CD14-positive monocyte (primary cell): ENCODE results near the gene DUS4L. TPM values are rescaled to one million over a fixed set of nuclear protein-coding genes. Genes with fewer than 3 reads are reported as not detected.

Source experiments
- DNase-seq, 3 donors: peaks; one replicate each; pipeline ENCODE4 v3.0.0-alpha.2; 2011 to 2022
- H2AFZ ChIP-seq: 2 replicates; pipeline ENCODE4 v1.6.0; 2012; ENCODE audit warnings: mild to moderate bottlenecking, low read depth, low read length, inconsistent platforms; ENCODE audit not compliant: insufficient read depth, poor library complexity, severe bottlenecking
- H3K27ac ChIP-seq, 2 donors: 1 replicate in 1 of 2; 2 replicates in 1 of 2; pipeline ENCODE4 v1.5.1; 2012 to 2013; ENCODE audit warnings: low read length in 2 of 2, control low read depth in 1 of 2, inconsistent platforms in 1 of 2, low read depth in 1 of 2, mild to moderate bottlenecking in 1 of 2
- H3K27me3 ChIP-seq, 2 donors: one replicate each; pipeline versions ENCODE4 v1.6.0 to v1.6.1; 2011 to 2013; ENCODE audit warnings: low read length in 2 of 2; ENCODE audit not compliant: control insufficient read depth in 2 of 2, insufficient read depth in 2 of 2
- H3K36me3 ChIP-seq, 2 donors: replicated peaks in 1 of 2; 1 replicate in 1 of 2; 2 replicates in 1 of 2; pipeline versions ENCODE4 v1.5.1 to v1.6.1; 2012 to 2013; ENCODE audit warnings: low read length in 2 of 2, control low read depth in 1 of 2, inconsistent platforms in 1 of 2, mild to moderate bottlenecking in 1 of 2; ENCODE audit not compliant: insufficient read depth in 2 of 2, control insufficient read depth in 1 of 2
- H3K4me1 ChIP-seq, 2 donors: 1 replicate in 1 of 2; 2 replicates in 1 of 2; pipeline versions ENCODE4 v1.5.1 to v1.6.1; 2012 to 2013; ENCODE audit warnings: low read length in 2 of 2, control low read depth in 1 of 2, inconsistent platforms in 1 of 2, mild to moderate bottlenecking in 1 of 2, moderate library complexity in 1 of 2; ENCODE audit not compliant: insufficient read depth in 2 of 2, control insufficient read depth in 1 of 2
- H3K4me2 ChIP-seq: replicated peaks from 2 replicates; pipeline ENCODE3; 2012; ENCODE audit warnings: low read length, moderate library complexity, mild to moderate bottlenecking; ENCODE audit not compliant: poor library complexity, severe bottlenecking; ENCODE audit errors: extremely low read depth
- H3K4me3 ChIP-seq, 3 experiments: fragments of 200-600 bp in 1 of 3; sonication (generic) in 1 of 3; replicated peaks in 1 of 3; 1 replicate in 2 of 3; 2 replicates in 1 of 3; pipeline ENCODE4 v1.5.1; 2011 to 2013; ENCODE audit warnings: low read length in 3 of 3, mild to moderate bottlenecking in 3 of 3, control low read depth in 2 of 3, low read depth in 2 of 3, inconsistent platforms in 1 of 3, moderate library complexity in 1 of 3
- H3K79me2 ChIP-seq: 2 replicates; pipeline ENCODE4 v1.6.0; 2012; ENCODE audit warnings: mild to moderate bottlenecking, control low read depth, inconsistent platforms, low read length, moderate library complexity; ENCODE audit not compliant: insufficient read depth
- H3K9ac ChIP-seq: 2 replicates; pipeline ENCODE4 v1.6.0; 2017; ENCODE audit warnings: low read length, mild to moderate bottlenecking; ENCODE audit not compliant: insufficient read depth, poor library complexity, severe bottlenecking
- H3K9me3 ChIP-seq, 2 donors: replicated peaks in 1 of 2; 1 replicate in 1 of 2; 2 replicates in 1 of 2; pipeline versions ENCODE4 v1.5.1 to v1.6.1; 2012 to 2013; ENCODE audit warnings: low read length in 2 of 2, control low read depth in 1 of 2; ENCODE audit not compliant: control insufficient read depth in 1 of 2, insufficient read depth in 1 of 2
- H4K20me1 ChIP-seq: 2 replicates; pipeline ENCODE4 v1.6.0; 2012; ENCODE audit warnings: mild to moderate bottlenecking, low read length, control low read depth, moderate library complexity; ENCODE audit not compliant: insufficient read depth
- H3K27ac Mint-ChIP-seq, 7 donors: one replicate each; pipeline ENCODE4 v1.8.0; 2020; ENCODE audit warnings: mild to moderate bottlenecking in 7 of 7, mixed read lengths in 7 of 7, moderate library complexity in 6 of 7, inconsistent platforms in 2 of 7
- H3K27me3 Mint-ChIP-seq, 3 donors: one replicate each; pipeline ENCODE4 v1.8.0; 2021 to 2022; ENCODE audit warnings: low read depth in 3 of 3, mild to moderate bottlenecking in 3 of 3, mixed read lengths in 3 of 3, moderate library complexity in 3 of 3, inconsistent platforms in 1 of 3
- H3K36me3 Mint-ChIP-seq, 2 donors: one replicate each; pipeline ENCODE4 v1.8.0; 2020; ENCODE audit warnings: mixed read lengths in 2 of 2, inconsistent platforms in 1 of 2, mild to moderate bottlenecking in 1 of 2
- H3K4me1 Mint-ChIP-seq: one replicate; pipeline ENCODE4 v1.8.0; 2020; ENCODE audit warnings: mild to moderate bottlenecking, mixed read lengths
- H3K4me3 Mint-ChIP-seq, 2 donors: one replicate each; pipeline ENCODE4 v1.8.0; 2020; ENCODE audit warnings: mild to moderate bottlenecking in 2 of 2, mixed read lengths in 2 of 2, moderate library complexity in 1 of 2
- H3K9me3 Mint-ChIP-seq, 7 donors: one replicate each; pipeline ENCODE4 v1.8.0; 2020 to 2022; ENCODE audit warnings: mixed read lengths in 7 of 7, mild to moderate bottlenecking in 6 of 7, moderate library complexity in 6 of 7, inconsistent platforms in 2 of 7
- CTCF ChIP-seq: fragments of 200-600 bp; IDR thresholded peaks from one replicate; pipeline ENCODE4 v1.8.0; 2022; ENCODE audit warnings: antibody characterized with exemption, mild to moderate bottlenecking
- WGBS: methylation state at CpG from one replicate; pipeline ENCODE4 v1.1.5; 2013; ENCODE audit warnings: missing lambda C conversion rate; ENCODE audit not compliant: insufficient coverage; 5-methylcytosine and 5-hydroxymethylcytosine counted together
- intact Hi-C, 2 donors: fragments of 100-400 bp; cut with micrococcal nuclease; formaldehyde crosslinking; loops; one replicate each; pipeline versions ENCODE4 v1.15.0 to v1.15.1; 2023
- polyA plus RNA-seq, 3 donors: library from polyadenylated mRNA; depleted of rRNA in 1 of 3; unstranded in 2 of 3; stranded (reverse) in 1 of 3; fragments of 300-500 nt in 2 of 3; fragments of >200 nt in 1 of 3; fragmentation: Illumina TruSeq in 2 of 3; gene quantifications; 1 replicate in 2 of 3; 2 replicates in 1 of 3; pipeline ENCODE4 v1.2.3, GENCODE V29; 2012 to 2021

Gene DUS4L
- polyA plus RNA-seq, 3 donors = 1.6 to 2.3 (median 1.7) TPM

- TF ChIP-seq CTCF = no peak
- no peaks in the 10 kb centered on the region for H3K27me3 ChIP-seq
- DNase-seq = no peak
- no CpG with 5 or more reads among the region's 1 CpG for WGBS
- no peak overlapping the region for H3K4me3 Mint-ChIP-seq
- no peaks in the 10 kb centered on the region for H3K9me3 Mint-ChIP-seq
- no peaks in the 10 kb centered on the region for H3K9me3 ChIP-seq
- peaks cover 22 to 47% of the 10 kb centered on the region in 2 donors for H3K36me3 ChIP-seq
- no peak overlapping the region for H3K27ac ChIP-seq
- no peaks in the 10 kb centered on the region for H3K27me3 Mint-ChIP-seq
- no peak overlapping the region for H2AFZ ChIP-seq
- H3K4me1 ChIP-seq = no peaks in the 10 kb centered on the region
- H4K20me1 ChIP-seq = no peaks in the 10 kb centered on the region
- intact Hi-C loops = no loop called here
- no peak overlapping the region for H3K27ac Mint-ChIP-seq
- H3K9ac ChIP-seq = no peak overlapping the region
- peaks cover 33 to 49% of the 10 kb centered on the region in 2 donors for H3K36me3 Mint-ChIP-seq
- H3K79me2 ChIP-seq = no peaks in the 10 kb centered on the region
- H3K4me2 ChIP-seq = no peak overlapping the region
- H3K4me3 ChIP-seq = no peak overlapping the region
- no peaks in the 10 kb centered on the region for H3K4me1 Mint-ChIP-seq
Measured at GRCh38 chr7:107610323-107610722, 46.6 kb downstream of the DUS4L start.

GRCh38 chr7:107613439-107613838 lies 49.7 kb downstream of the DUS4L start:
- no peak for DNase-seq
- WGBS = no CpG with 5 or more reads among the region's 1 CpG
- Histone ChIP-seq H3K36me3 (peaks cover 27 to 69% of the 10 kb centered on the region in 2 donors), H3K79me2 (no peaks in the 10 kb centered on the region), H3K27me3 (no peaks in the 10 kb centered on the region), H4K20me1 (no peaks in the 10 kb centered on the region), H3K4me1 (no peaks in the 10 kb centered on the region), H3K9ac (no peak overlapping the region), H3K4me2 (no peak overlapping the region), H2AFZ (no peak overlapping the region), H3K27ac (no peak overlapping the region), H3K9me3 (no peaks in the 10 kb centered on the region), H3K4me3 (no peak overlapping the region)
- H3K9me3 Mint-ChIP-seq = no peaks in the 10 kb centered on the region
- H3K4me3 Mint-ChIP-seq = no peak overlapping the region
- TF ChIP-seq CTCF = no peak
- H3K4me1 Mint-ChIP-seq = no peaks in the 10 kb centered on the region
- H3K27ac Mint-ChIP-seq = no peak overlapping the region
- H3K36me3 Mint-ChIP-seq = peaks cover 48 to 57% of the 10 kb centered on the region in 2 donors
- intact Hi-C loops = no loop called here
- no peaks in the 10 kb centered on the region for H3K27me3 Mint-ChIP-seq
